Measurements from ENCODE around the gene ANKRD26.

DNA sequence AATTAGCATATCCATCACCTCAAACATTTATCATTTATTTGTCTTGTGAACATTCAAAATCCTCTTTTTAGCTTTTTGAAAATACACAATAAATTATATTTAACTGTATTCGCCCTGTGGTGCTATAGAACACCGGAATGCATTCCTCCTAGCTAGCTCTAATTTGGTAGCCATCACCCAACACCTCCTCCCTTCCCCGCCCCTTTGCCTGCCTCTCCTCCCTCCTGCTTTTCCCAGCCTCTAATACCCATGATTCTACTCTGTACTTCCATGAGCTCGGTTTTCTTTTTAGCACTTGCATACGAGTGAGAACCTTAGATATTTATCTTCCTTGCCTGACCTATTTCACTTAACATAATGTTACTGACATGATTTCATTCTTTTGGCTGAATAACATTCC lies 80.1 kb downstream of the ANKRD26 start:
- TF ChIP-seq ESRRA (IDR thresholded peaks at IDR 0.05; ENCODE audit: borderline replicate concordance, low read depth) (no peak), POLR2AphosphoS5 (IDR thresholded peaks at IDR 0.05; ENCODE audit: control insufficient read depth, insufficient read depth, low read depth, low read length) (no peak), ELF4 (CRISPR knock-in tag; IDR thresholded peaks at IDR 0.05) (no peak), SMC3 (conservative IDR thresholded peaks at IDR 0.05; ENCODE audit: insufficient read depth, low read depth, low read length) (no peak), ZNF274 (IDR thresholded peaks at IDR 0.05; ENCODE audit: borderline replicate concordance, low read depth, low read length) (no peak)
- TF ChIP-seq, protein P1, sequence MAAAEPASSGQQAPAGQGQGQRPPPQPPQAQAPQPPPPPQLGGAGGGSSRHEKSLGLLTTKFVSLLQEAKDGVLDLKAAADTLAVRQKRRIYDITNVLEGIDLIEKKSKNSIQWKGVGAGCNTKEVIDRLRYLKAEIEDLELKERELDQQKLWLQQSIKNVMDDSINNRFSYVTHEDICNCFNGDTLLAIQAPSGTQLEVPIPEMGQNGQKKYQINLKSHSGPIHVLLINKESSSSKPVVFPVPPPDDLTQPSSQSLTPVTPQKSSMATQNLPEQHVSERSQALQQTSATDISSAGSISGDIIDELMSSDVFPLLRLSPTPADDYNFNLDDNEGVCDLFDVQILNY (CRISPR knock-in tag; IDR thresholded peaks at IDR 0.05), result no peak
- TF ChIP-seq, protein P2, sequence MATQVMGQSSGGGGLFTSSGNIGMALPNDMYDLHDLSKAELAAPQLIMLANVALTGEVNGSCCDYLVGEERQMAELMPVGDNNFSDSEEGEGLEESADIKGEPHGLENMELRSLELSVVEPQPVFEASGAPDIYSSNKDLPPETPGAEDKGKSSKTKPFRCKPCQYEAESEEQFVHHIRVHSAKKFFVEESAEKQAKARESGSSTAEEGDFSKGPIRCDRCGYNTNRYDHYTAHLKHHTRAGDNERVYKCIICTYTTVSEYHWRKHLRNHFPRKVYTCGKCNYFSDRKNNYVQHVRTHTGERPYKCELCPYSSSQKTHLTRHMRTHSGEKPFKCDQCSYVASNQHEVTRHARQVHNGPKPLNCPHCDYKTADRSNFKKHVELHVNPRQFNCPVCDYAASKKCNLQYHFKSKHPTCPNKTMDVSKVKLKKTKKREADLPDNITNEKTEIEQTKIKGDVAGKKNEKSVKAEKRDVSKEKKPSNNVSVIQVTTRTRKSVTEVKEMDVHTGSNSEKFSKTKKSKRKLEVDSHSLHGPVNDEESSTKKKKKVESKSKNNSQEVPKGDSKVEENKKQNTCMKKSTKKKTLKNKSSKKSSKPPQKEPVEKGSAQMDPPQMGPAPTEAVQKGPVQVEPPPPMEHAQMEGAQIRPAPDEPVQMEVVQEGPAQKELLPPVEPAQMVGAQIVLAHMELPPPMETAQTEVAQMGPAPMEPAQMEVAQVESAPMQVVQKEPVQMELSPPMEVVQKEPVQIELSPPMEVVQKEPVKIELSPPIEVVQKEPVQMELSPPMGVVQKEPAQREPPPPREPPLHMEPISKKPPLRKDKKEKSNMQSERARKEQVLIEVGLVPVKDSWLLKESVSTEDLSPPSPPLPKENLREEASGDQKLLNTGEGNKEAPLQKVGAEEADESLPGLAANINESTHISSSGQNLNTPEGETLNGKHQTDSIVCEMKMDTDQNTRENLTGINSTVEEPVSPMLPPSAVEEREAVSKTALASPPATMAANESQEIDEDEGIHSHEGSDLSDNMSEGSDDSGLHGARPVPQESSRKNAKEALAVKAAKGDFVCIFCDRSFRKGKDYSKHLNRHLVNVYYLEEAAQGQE (IDR thresholded peaks at IDR 0.05; ENCODE audit: borderline replicate concordance), result no peak
- TF ChIP-seq, protein P2 (CRISPR knock-in tag; IDR thresholded peaks at IDR 0.05; ENCODE audit: low read depth), result no peak

Measured in K562 (cell line).